COLO668 (cell line): ENCODE measurements around the gene ING5.
A peak's percentile ranks its signal among the peaks of the same experiment; 100 is the strongest.
"Not testable (repeated sequence)": the region's sequence is repeated elsewhere in the genome, so short reads cannot be mapped to it uniquely, and the experiment has no call there.

Source experiments
- DNase-seq: peaks from one replicate; lab custom pipeline; 2025; ENCODE audit not compliant: unreplicated experiment; lab: John Stamatoyannopoulos, UW

ING5 gene

DNA sequence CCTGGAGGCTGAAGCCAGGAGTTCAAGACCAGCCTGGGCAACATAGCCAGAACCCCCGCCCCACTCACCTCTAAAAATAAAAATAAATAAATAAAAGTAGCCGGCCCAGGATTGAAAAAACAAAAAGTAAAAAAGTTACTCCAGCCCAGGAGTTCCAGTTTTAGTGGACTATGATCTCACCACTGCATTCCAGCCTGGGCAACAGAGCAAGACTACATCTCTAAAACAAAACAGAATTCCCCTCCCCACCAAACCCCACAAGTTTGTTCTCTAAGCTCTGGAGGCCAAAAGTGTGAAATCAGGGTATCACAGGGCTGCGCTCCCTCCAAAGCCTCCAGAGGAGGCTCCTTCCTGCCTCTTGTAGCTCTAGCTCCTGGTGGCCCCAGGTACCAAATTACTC is 34.3 kb downstream of the ING5 start:
- DNase-seq: no peak

DNA sequence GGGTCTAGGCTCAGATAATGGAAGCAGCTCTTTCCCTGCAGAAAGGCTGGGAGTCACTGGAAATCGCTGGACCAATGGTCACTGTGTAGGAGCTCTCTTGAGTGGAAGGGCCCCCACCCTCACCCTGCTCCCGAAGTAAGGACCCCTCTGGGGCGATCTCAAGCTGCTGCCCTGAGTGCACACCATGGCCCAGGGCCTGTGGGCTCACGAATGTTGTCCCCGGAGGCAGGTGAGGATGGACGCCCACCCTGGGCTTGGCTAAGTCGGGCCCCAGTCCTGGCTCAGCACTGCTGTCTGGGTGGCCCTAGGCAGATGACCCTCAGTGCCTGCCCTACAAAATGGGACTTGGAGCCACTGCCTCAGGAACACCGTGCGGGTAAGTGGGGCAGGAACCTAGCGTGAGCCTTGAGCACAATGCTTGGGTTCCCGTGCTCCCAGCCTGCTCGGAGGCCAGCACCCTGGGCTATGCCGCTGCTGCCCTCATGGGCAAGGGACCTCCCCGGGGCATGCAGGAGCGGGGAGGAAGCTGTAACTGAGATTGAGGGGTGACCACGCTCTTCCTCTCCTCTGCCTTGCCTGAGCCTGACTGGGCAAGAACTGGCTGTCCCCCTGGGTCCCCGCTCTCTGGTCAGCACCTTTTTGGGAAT is 36.3 kb downstream of the ING5 start:
- DNase-seq: no peak

DNA sequence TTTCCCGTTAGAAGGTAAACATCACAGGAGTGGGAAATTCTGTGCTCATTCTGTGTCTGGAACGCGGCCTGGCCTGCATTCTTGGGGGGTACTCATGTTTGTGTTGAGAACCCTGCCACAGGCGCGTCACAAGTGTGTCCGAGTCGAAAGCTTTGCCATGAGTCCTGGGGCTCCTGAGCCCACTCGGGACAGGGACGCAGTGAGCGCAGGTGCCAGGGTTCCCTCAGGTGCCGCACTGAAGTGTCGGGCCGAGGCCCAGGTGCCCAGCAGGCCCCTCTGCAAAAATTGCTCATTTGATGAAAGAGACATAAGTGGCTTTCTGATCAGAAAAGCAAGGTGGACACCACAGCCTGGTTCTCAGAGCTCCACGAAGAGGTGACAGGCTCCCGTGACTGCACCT is 37.3 kb downstream of the ING5 start:
- DNase-seq: no peak

DNA sequence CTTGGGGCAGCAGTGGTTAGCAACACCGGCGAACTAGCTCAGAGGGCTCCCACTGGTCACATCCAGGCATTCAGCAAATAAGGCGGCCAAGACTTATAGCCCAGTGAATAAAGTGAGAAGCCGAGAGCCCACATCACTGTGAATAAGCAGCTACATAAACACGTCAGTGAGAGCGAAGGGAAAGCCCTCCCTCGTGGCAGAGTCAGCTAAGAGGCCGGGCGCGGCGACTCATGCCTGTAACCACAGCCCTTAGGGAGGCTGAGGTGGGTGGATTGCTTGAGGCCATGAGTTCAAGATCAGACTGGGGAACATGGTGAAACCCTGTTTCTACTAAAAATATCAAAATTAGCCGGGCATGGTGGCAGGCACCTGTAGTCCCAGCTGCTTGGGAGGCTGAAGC is 37.8 kb downstream of the ING5 start:
- DNase-seq: no peak

DNA sequence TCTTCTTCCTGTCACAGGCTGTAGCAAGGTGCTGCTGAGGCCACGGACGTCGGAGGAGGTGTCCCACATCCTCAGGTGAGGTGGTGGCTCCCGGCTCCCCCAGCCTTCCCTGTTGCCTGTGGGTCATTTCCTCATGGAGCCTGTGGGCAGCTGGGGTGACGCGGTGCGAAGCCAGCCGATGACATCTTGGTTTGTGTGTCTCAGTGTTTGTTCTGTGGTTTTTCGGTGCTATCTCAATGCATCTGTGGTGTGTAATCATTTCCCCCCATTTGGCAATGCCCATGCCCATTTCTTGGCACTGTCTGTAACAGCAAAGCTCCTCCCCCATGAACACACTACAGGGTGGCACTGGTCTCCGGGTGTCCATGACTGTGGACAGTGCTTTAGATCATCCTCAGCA is 39.2 kb downstream of the ING5 start:
- DNase-seq: peak; percentile 31

DNA sequence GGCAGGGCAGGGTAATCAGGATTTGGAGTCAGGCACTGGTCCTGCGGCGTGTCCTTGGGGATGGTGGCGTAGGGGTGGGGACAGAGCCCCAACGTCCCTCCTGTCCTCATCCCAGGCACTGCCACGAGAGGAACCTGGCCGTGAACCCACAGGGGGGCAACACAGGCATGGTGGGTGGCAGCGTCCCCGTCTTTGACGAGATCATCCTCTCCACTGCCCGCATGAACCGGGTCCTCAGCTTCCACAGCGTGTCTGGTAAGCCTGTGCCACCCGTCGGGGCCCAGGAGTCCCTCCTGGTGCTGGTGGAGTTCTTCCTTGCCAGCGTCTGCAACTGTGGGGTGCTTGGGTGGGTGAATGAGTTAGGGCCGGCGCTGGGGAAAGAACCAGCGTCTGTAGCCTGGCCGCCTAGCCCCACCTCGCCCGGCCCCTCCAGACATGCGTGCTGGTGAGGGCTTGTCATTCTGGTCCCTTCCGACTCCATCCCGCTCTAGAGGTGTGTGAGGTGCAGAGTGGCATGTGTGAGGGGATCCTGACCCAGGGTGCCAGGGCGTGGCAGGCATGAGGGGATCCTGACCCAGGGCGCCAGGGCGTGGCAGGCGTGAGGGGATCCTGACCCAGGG is 40.6 kb downstream of the ING5 start:
- DNase-seq: no peak

DNA sequence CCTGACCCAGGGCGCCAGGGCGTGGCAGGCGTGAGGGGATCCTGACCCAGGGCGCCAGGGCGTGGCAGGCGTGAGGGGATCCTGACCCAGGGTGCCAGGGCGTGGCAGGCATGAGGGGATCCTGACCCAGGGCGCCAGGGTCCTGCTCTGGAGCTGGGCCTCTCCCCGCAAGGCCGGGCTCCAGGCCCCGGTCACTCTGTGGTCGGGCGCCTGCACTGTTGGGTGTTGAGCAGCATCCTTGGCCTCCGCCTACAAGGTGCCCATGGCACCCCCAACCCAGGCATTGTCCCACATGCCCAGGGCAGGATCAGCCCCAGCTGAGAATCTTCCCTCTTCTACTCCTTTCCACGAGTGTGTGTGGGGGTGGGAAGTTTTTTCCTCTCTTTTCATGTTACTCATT is 41.2 kb downstream of the ING5 start:
- DNase-seq: not testable (repeated sequence)

DNA sequence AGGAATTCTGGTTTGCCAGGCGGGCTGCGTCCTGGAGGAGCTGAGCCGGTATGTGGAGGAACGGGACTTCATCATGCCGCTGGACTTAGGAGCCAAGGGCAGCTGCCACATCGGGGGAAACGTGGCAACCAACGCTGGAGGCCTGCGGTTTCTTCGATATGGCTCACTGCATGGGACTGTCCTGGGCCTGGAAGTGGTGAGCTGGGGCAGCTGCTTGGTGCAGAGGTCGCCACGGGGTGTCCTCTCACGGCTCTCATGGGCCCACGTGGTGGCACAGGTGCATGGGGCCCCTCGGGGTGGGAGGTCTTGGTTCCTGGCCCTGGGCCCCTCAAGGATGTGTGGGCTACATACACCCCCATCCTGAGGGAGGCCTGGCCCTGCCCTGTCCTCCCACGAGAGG is 41.8 kb downstream of the ING5 start:
- DNase-seq: no peak

DNA sequence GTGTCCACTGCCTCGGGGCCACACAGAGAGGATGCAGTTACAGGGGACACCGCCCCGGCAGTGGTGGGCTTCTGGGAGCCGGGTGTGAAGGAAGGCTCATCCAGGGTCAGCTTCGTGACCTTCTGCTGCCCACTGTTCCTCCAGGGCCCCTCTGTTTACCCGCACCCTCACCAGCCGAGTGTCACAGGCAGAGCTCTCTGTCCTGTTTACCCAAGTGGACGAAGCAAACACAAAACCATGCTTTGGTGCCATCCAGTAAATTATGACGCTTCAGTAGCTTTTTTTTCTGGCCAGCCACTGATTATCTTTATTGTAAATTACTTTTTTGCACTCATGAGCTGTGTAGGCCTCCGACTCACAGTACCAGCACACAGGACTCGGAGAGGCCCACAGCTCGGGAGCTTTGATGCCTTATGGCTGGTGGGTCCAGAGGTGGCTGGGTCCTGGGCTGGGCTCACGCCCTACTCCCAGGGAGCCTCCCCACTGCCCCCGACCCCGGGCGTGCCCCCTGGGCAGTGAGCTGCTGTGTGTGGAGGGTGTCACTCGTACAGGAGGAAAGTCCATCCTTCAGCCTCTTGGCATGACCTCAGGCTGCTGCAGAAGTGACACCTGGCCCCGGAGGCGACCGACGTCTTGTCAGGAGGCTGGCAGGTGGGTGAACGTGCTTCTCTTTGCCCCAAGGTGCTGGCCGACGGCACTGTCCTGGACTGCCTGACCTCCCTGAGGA is 42.4 kb downstream of the ING5 start:
- no peak for DNase-seq

DNA sequence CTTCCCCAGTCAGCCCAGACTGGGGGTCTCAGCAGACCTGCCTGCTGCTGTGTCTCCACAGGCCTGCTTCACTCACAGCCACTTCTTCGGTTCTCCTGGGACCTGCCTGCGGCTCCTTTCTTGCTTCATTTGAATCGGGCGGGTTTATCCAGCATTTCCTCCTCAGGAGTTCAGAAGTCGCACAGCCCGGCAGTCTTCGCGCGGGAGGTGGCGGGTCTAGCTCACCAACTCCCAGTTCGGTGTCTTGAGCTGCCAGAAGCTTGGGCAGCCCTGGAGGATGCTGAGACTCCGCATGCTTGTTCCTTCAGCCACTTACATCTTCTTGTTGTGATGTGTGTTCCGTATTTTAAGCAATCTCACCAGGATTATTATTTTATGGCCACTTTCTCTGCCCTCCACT is 43.4 kb downstream of the ING5 start:
- DNase-seq: no peak

DNA sequence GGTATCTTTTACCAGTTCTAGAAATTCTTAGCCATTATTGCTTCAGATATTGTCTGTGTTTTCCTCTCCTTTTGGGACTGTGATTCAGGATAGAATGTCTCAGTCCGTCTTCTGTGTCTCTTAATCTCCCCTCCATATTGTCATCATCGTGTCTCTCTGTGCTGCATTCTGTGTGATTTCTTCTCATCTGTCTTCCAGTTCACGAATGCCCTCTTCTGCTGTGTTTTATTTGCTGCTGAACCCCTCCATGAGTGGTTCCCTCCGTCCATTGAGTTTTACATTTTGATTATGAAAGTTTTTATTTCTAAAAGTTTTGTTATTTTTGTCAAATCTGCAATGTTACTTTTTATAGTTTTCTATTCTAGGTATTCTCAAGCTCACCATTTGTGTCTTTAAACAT is 44.2 kb downstream of the ING5 start:
- no peak for DNase-seq

DNA sequence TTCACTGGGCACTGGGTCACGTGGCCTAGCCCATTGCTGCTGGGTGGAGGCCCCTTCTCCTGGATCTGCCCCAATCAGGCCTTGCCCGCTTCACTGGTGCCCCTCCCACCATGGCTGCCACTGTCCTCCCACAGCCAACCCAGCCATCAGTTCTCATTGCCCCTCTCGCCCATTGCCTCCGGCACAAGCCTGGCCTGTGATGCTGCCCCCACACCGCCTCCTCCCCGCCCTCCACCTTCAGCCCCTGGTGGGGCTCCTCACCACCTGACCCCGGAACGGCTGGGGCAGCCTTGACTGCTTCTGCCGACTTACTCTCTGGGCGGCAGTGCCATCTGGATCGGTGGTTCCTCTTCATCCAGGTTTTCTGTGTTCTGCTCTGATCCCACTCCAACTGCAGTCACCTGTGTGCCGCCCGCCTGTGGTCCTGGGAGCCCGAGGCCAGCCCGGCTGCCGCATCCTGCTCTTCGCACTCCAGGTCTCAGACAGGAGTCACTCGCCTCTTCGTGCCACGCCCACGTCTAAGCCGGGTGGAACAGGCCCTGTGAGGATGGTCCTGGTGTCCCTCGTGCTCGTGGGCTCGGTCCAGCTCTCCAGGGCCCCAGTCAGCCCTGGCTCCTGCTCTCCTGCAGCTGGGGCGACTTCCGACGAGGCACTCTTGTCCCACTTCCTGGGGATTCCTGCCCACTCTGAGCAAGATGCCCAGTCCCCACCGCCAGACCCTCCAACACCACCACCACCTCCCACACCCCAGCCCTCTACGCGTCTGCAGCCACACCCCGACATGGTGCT is 46.8 kb downstream of the ING5 start:
- no peak for DNase-seq

DNA sequence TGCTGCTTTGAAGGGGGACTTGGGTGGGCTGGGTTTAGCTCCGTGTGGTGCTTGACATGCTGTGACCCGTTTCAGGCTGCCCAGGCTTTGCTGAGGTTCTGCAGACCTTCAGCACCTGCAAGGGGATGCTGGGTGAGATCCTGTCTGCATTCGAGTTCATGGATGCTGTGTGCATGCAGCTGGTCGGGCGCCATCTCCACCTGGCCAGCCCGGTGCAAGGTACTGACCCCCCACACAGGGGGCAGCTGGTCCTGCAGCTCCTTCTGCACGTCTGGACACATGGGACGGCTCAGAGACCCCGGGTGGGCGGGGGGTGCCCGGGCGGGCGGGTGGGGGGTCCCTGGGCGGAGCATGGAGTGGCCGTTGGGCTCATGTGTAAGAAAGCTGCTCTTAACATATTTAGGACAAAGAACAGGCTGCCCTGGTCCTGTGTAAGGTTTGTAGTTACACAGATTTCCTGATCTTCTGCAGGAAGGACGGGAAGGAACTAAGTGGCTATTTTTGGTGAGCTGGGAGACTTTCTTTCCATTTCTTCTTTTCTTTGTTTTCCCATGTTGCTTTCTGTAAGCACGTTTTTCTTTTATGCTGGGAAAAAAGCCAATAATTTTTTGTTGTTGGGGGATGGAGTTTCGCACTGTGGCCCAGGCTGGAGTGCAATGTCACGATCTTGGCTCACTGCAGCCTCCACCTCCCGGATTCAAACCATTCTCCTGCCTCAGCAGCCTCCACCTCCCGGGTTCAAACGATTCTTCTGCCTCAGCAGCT is 48.4 kb downstream of the ING5 start:
- no peak for DNase-seq

DNA sequence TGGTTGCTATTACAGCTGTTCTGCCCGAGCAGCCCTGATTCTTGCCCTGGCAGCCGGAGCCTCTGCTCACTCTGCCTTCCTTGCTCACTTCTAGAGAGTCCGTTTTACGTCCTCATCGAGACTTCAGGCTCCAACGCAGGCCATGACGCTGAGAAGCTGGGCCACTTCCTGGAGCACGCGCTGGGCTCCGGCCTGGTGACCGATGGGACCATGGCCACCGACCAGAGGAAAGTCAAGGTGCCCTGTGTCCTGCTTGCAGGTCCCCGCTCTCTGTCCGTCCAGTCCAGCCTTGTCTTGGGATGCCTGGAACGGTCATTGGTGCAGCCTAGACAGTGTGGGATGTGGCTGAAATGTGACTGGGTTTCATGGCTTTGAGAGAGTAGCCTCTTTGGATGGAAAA is 49.3 kb downstream of the ING5 start:
- no peak for DNase-seq

DNA sequence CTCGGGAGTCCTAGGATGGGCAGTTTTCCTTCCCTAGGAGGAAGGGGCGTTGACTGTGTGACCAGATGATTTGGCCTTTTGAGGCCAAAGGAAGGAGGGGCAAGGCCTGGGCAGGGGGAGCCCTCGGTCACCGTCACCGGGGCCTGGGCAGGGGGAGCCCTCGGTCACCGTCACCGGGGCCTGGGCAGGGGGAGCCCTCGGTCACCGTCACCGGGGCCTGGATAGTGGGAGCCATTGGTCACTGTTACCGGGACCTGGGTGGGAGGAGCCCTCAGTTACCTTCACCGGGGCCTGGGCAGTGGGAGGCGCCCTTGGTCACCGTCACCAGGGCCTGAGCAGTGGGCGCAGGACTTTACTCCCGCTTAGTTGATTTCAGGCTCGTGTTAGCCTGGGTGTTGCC is 49.9 kb downstream of the ING5 start:
- no peak for DNase-seq

DNA sequence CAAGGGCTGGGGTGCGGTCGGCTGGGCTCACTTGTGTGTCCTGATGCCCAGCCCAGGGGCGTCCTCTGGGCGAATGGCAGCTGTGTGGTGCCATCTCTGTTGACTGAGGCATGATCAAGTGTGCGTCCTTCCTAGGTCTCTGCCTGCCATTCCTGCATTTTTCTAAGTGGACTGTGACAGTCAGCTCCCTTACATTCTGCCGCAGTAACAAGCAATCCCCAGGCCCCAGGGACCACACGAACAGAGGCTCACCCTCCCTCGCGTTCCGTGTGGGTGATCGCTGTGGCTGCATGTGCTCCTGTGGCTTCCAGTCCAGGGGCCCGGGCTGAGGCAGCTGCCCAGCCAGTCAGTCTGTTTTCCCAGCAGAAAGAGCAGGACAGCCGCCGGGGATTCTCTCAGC is 50.4 kb downstream of the ING5 start:
- no peak for DNase-seq

DNA sequence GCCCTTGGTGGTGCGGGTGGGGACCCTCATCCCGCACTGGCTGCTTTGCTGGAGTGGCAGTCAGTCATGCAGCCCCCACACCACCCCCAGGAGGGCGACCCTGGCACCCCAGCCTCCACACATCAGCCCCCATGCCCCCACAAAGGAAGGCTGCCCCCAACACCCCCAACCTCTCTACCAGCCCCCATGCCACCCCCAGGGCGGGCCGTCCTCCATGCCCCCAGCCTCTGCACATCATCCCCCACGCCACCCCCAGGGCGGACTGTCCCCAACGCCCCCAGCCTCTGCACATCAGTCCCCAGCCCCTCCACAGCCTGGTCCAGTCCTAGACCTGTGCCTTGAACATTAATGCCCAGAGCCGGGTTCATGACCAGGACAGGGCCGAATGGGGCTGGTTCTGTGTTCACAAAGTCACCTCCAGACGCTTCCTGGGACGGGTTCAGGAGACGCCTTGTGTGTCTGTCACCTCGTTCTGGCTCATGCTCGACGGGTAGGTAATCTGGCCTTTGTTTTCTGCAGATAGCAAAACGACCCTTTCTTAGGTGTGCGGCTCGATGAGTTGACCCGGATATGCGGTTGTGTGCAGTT is 50.9 kb downstream of the ING5 start:
- DNase-seq: no peak

DNA sequence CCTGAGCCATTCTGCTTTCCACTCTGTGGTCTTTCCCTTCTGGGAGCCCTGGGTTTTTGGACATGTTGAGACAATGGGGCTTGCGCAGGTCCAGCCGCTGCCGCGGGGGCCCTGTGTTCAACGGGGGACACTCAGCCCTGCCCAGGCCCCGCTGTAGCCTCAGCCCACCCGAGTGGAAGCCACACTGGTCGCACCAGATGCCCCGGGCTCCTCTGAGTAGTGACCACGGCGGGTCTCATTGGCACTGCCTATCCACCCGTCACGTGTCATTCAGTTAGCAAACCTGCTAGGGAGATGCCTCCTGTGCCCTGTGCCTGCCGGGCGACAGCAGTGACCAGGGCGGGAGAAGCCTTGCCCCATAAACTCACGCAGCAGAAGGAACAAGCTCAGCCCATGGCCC is 51.7 kb downstream of the ING5 start:
- no peak for DNase-seq

DNA sequence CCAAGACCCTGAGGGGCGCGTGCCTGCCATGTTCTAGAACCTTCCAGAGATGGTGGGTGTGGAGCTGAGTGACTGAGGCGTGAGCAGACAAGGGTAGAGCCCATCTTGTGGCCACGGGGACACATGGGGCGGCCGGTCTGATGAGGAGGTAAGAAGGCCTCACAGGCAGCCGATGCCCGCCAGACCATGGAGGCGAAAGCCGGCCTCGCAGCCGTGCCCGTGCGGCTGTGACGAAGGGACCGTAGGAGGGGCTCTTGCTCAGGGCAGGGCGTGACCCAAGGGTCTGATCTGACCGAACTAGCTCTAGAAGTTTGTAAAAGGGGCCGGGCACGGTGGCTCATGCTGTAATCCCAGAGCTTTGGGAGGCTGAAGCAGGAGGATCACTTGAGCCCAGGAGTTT is 52.2 kb downstream of the ING5 start:
- no peak for DNase-seq

DNA sequence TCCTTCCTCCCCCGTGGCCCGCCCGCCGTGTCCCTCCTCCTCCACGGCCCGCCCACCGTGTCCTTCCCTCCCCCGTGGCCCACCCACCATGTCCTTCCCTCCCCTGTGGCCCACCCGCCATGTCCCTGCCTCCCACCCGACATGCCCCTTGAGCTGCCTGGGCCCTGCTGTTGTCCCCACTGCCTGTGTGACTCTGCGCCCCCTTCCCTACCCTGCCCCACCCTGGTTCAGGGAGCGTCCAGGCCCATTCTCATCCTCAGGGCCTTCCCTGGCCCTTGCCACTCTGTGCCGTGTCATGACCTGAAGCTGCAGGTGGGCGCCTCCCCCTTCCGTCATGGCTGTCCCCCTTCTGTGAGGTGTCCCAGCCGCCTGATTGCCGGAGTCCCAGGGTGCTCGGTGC is 53.3 kb downstream of the ING5 start:
- DNase-seq: no peak

DNA sequence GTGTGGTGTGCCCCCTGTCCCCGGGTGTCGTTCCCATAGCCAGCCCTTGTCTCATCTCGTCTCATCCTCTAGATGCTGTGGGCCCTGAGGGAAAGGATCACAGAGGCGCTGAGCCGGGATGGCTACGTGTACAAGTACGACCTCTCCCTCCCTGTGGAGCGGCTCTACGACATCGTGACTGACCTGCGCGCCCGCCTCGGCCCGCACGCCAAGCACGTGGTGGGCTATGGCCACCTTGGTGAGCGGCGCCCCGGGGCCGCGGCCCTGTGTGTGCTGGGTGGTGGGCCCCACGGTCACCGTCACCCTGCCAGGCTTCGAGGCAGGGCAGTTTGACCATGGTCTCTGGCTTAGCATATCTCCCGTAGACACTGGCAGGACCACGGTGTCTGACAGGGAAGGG is 53.9 kb downstream of the ING5 start:
- no peak for DNase-seq
